ENCODE results near the gene TMEM131.

GRCh38 chr2:97808816-97809215, 186.9 kb downstream of the TMEM131 start:
- TF ChIP-seq CTCF (IDR thresholded peaks at IDR 0.05 in 4 of 5, conservative IDR thresholded peaks at IDR 0.05 in 1 of 5): no peak
- TF ChIP-seq POLR2A (IDR thresholded peaks at IDR 0.05): no peak
